Lower leg skin (tissue), 4 donors: Measurements from ENCODE around the gene HYAL1. TPM values are rescaled to one million over a fixed set of nuclear protein-coding genes. Genes with fewer than 3 reads are reported as not detected.

Experiments used
- DNase-seq, 2 donors: peaks; one replicate each; pipeline ENCODE4 v3.0.0-alpha.2; 2019; ENCODE audit warnings: low spot score in 2 of 2
- H3K4me3 ChIP-seq: fragments of 200-600 bp; sonication (generic); 2 replicates; pipeline ENCODE4 v1.5.1; 2017; ENCODE audit warnings: mild to moderate bottlenecking, low read depth; ENCODE audit not compliant: poor library complexity, severe bottlenecking
- POLR2A ChIP-seq, 2 donors: fragments of 450-650 bp; IDR thresholded peaks; one replicate each; pipeline ENCODE4 v1.6.1; 2016 to 2017; ENCODE audit warnings: antibody characterized with exemption in 2 of 2, mild to moderate bottlenecking in 1 of 2, moderate library complexity in 1 of 2
- WGBS, 2 donors: methylation state at CpG; one replicate each; pipeline ENCODE4 v1.1.5; 2018; 5-methylcytosine and 5-hydroxymethylcytosine counted together
- intact Hi-C: fragments of 100-400 bp; cut with DNase I; formaldehyde crosslinking; loops from one replicate; pipeline ENCODE4 v1.15.0; 2023; ENCODE audit warnings: low total_unique reads
- total RNA-seq, 4 donors: library from RNA; depleted of rRNA; stranded (reverse); fragments of >200 nt; gene quantifications; one replicate each; pipeline ENCODE4 v1.1.0, GENCODE V29; 2016
- TF ChIP-seq, protein P1 (sequence below), 3 donors: fragments of 450-650 bp; IDR thresholded peaks; one replicate each; pipeline ENCODE4 v1.5.1; 2016; ENCODE audit warnings: antibody characterized with exemption in 3 of 3, mild to moderate bottlenecking in 3 of 3, moderate library complexity in 2 of 3

Gene HYAL1
- total RNA-seq, 4 donors from 2014 or later = 16.7 to 35.5 (median 20.6) TPM

DNA sequence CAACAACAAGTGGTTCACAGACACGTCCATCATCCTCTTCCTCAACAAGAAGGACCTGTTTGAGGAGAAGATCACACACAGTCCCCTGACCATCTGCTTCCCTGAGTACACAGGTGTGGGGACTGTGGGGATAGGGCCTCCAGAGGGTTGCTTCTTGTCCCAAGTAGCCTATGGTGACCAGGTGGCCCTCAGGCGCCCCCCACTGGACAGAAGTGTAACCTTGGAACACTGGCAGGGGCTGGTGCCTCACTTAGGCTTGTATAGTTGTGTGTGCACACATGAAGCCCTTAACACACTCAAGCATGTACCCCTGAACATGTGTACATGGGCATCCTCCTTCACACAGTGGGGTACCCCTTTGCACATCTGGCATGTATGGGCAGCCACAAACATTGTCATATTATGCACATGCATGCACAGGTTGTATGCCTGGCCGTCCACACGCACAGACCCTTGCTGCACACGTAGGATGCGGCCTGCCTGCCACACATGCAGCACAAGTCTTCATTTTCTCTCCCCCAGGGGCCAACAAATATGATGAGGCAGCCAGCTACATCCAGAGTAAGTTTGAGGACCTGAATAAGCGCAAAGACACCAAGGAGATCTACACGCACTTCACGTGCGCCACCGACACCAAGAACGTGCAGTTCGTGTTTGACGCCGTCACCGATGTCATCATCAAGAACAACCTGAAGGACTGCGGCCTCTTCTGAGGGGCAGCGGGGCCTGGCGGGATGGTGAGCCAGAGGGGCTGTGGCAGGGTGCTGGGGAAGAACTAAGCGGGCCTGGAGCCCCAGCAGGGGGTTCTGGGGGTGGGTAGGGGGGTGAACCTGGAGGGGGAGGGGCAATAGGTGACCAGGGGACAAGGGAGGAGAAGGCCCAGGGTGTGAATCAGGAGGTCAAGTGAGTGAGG lies 46.1 kb downstream of the HYAL1 start:
- intact Hi-C loops = no loop called here
- 84 to 91% methylated on average over 20 of the region's 20 CpGs for WGBS, 2 donors
- TF ChIP-seq, protein P1, sequence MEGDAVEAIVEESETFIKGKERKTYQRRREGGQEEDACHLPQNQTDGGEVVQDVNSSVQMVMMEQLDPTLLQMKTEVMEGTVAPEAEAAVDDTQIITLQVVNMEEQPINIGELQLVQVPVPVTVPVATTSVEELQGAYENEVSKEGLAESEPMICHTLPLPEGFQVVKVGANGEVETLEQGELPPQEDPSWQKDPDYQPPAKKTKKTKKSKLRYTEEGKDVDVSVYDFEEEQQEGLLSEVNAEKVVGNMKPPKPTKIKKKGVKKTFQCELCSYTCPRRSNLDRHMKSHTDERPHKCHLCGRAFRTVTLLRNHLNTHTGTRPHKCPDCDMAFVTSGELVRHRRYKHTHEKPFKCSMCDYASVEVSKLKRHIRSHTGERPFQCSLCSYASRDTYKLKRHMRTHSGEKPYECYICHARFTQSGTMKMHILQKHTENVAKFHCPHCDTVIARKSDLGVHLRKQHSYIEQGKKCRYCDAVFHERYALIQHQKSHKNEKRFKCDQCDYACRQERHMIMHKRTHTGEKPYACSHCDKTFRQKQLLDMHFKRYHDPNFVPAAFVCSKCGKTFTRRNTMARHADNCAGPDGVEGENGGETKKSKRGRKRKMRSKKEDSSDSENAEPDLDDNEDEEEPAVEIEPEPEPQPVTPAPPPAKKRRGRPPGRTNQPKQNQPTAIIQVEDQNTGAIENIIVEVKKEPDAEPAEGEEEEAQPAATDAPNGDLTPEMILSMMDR (IDR thresholded peaks at IDR 0.05) = no peak
- DNase-seq = no peak
- H3K4me3 ChIP-seq = no peak overlapping the region

DNA sequence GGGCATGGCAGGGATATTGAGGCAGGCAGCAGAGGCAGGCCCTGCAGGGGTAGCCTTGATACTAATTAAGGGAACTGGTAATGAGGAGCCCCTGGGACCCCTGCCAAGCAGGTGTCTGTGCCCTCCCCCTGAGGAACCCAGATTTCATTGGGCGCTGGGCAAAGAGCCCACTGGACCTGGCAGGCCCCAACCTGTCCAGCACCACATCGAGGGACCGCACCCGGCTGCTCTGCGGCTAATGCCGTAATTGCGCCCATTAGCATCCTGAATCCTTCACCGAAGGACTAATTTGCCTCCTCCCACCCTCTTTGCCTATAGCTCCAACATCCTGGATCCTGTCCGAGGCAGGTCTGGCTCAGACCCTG lies 48.1 kb downstream of the HYAL1 start:
- DNase-seq = no peak
- intact Hi-C loops = no loop called here

DNA sequence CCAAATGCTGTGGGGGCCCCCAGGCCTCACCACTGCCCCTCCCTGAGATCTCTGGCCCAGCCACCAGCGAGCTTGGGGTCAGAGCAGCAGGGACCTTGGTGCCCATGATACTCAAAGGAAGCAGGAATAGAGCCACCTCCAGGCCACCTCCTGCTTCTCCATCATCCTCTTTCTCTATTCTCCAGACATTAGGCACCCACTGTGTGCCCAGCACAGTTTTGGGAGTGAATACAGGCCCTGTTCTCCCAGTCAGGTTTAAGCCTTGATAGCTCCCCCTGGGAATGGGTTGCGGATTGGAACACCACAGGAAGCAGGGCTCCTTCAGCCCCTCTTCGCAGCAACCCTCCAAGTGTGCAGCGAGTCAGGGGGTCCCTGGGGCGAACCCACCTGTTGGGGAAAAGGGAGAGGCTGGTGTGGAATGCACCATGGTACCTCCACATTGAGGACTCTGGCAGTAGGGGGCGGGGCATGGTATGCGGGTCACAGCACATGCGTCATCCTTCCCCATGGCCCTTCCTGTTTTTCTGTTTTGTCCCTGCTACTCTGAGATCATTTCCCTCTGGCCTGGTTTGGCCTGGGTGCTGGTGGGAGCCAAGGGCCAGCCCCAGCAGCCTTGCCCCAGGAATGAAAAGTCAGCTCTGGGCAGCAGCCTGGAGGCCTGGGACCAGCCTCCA lies 48.7 kb downstream of the HYAL1 start:
- DNase-seq = peak; percentile 72 to 95
- 63 to 68% methylated on average over 8 of the region's 8 CpGs for WGBS, 2 donors
- intact Hi-C loops = no loop called here
- H3K4me3 ChIP-seq = no peak overlapping the region
- no peak for TF ChIP-seq POLR2A (IDR thresholded peaks at IDR 0.05)
- TF ChIP-seq, protein P1 (IDR thresholded peaks at IDR 0.05) = no peak

More for the DNA sequence above, 48.1 kb downstream of the HYAL1 start:
- 36 to 46% methylated on average over 9 of the region's 9 CpGs for WGBS, 2 donors
- TF ChIP-seq POLR2A (IDR thresholded peaks at IDR 0.05) = no peak
- TF ChIP-seq, protein P1 (IDR thresholded peaks at IDR 0.05) = no peak
- H3K4me3 ChIP-seq = no peak overlapping the region

DNA sequence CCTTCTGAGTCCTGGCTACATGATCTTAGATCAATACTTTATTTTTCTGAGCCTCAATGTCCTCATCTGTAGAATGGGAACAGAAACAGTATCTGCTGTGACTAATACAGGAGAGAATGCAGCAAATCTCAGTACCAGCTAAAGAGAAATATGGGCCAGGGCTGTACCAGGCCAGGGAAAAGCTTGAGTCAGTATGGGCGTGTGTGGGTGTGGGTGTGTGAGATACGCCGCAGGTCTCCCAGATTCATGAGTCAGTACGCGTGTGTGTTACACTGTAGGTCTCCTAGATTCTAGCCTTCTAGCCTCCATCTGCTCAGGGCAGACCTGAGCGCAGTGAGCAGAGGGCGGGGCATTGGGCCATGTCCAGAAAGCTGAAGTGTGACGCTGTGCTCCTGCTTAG lies 52.2 kb downstream of the HYAL1 start:
- TF ChIP-seq POLR2A (IDR thresholded peaks at IDR 0.05) = no peak
- TF ChIP-seq, protein P1 (IDR thresholded peaks at IDR 0.05) = no peak
- peak in 1 of 2 donors; percentile 48 for DNase-seq
- H3K4me3 ChIP-seq = no peak overlapping the region
- 28 to 64% methylated on average over 7 to 8 of the region's 8 CpGs for WGBS, 2 donors
- intact Hi-C loops = no loop called here

DNA sequence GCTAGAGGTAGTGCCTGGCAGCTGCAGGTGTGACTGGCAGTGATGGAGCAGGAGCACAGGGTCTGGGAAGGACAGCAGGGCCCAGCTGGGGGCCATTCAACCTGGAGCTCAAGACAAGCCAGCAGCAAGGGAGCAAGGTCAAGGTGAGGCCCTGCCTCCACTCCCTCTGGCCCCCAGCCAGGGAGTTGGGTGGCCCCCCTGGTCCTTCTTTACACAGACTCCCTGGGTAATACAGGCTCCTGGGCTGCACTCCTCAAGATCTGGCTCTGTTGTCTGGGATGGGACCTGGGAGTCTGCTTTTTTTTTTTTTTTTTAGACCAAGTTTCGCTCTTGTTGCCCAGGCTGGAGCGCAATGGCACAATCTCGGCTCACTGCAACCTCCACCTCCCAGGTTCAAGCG lies 52.9 kb downstream of the HYAL1 start:
- no peak for DNase-seq
- TF ChIP-seq, protein P1 (IDR thresholded peaks at IDR 0.05) = no peak
- no peak for TF ChIP-seq POLR2A (IDR thresholded peaks at IDR 0.05)
- 95 to 98% methylated on average over 4 of the region's 4 CpGs for WGBS, 2 donors
- intact Hi-C loops = no loop called here
- no peak overlapping the region for H3K4me3 ChIP-seq

Other genes starting within 250 kb of the HYAL1 start
- gene RBM5, start 214.7 kb downstream of the HYAL1 start, total RNA-seq = 100 to 1,000 TPM; 131 to 244 (median 138) TPM
- 100 to 1,000 TPM; 106 to 151 (median 120) TPM for gene SEMA3F, start 148.2 kb downstream of the HYAL1 start, total RNA-seq
- gene GNAT1, start 112.0 kb downstream of the HYAL1 start, total RNA-seq = not detected
- under 1 TPM in 1 of 4 donors, not detected in 3; 0.62 TPM for gene SLC38A3, start 98.3 kb downstream of the HYAL1 start, total RNA-seq
- gene GNAI2, start 67.4 kb downstream of the HYAL1 start, total RNA-seq = 100 to 1,000 TPM in 1 of 4 donors, 10 to 100 TPM in 3; 56.5 to 123 (median 74.8) TPM
- 1 to 10 TPM; 1.1 to 7.2 (median 3.3) TPM for gene SEMA3B, start 34.4 kb downstream of the HYAL1 start, total RNA-seq
- gene LSMEM2, start 24.5 kb downstream of the HYAL1 start, total RNA-seq = under 1 TPM in 2 of 4 donors, not detected in 2; 0.37 to 0.62 TPM
- 10 to 100 TPM; 32.9 to 69.0 (median 39.8) TPM for gene IFRD2, start 11.1 kb downstream of the HYAL1 start, total RNA-seq
- 1 to 10 TPM; 1.9 to 4.1 (median 2.6) TPM for gene HYAL3, start 4.2 kb downstream of the HYAL1 start, total RNA-seq
- gene NAA80, start 4.2 kb downstream of the HYAL1 start, total RNA-seq = 10 to 100 TPM; 12.4 to 19.4 (median 15.1) TPM
- 10 to 100 TPM; 44.1 to 95.7 (median 72.9) TPM for gene HYAL2, start 19.2 kb upstream of the HYAL1 start, total RNA-seq
- gene TUSC2, start 24.6 kb upstream of the HYAL1 start, total RNA-seq = 10 to 100 TPM; 13.1 to 24.2 (median 18.0) TPM
- gene RASSF1, start 37.3 kb upstream of the HYAL1 start, total RNA-seq = 10 to 100 TPM; 33.5 to 50.0 (median 47.2) TPM
- gene ZMYND10, start 42.2 kb upstream of the HYAL1 start, total RNA-seq = 1 to 10 TPM in 1 of 4 donors, under 1 TPM in 2, not detected in 1; 0.42 to 1.8 (median 0.74) TPM
- 10 to 100 TPM; 17.3 to 28.0 (median 23.2) TPM for gene NPRL2, start 47.2 kb upstream of the HYAL1 start, total RNA-seq
- gene CYB561D2, start 47.3 kb upstream of the HYAL1 start, total RNA-seq = 10 to 100 TPM in 2 of 4 donors, 1 to 10 TPM in 2; 6.0 to 19.7 (median 11.6) TPM
- 10 to 100 TPM; 90.5 to 92.7 (median 92.4) TPM for gene TMEM115, start 55.9 kb upstream of the HYAL1 start, total RNA-seq
- gene CACNA2D2, start 200.1 kb upstream of the HYAL1 start, total RNA-seq = 1 to 10 TPM; 1.1 to 2.0 (median 1.6) TPM